ENCODE measurements around the gene INTS6. TPM values are rescaled to one million over a fixed set of nuclear protein-coding genes. Genes with fewer than 3 reads are reported as not detected.

The INTS6 gene
- total and polyA plus RNA-seq, 3 experiments from 2014 or later: 28.4 to 58.2 (median 56.6) TPM

DNA sequence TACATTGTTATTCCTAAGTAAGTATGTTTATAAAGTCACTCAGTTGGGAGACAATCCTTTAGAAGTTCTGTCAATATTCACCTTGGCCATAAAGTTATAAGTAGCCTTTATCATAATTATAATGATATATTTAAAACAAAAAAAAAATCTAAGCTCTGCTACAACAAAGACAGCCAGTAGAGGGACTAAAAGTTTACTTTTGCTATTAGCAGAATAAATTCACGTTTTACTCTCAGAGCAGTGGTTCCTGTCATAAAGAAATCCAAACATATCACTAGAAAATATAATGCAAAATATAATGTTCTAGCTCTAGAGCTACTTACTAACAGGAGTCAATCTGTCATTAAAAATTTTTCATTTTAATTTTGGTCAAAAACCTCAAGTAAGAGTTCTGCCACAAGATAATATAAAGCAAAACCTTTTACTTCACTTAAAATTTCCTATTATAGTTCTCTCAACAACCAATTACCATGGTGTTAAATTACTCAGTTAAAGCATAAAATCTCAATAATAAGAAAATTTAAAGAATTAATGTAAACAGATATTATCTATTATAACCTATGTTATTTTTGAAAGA, 17.7 kb downstream of the INTS6 start:
- Histone ChIP-seq H3K4me3 (ENCODE audit: low read length) (no peak overlapping the region), H3K9me3 (ENCODE audit: low read length) (no peaks in the 10 kb centered on the region), H3K27ac (ENCODE audit: low read depth, low read length) (no peak overlapping the region), H3K36me3 (ENCODE audit: insufficient read depth, low read length) (no peaks in the 10 kb centered on the region), H3K4me1 (ENCODE audit: insufficient read depth, low read length) (peaks cover 5% of the 10 kb centered on the region), H3K27me3 (ENCODE audit: insufficient read depth, low read length, poor library complexity, severe bottlenecking) (no peaks in the 10 kb centered on the region)
- Mint-ChIP-seq H3K4me3 (no peak overlapping the region), H3K27ac (peak overlapping the region in 1 of 8 donors; percentile 19), H3K9me3 (no peaks in the 10 kb centered on the region), H3K27me3 (no peaks in the 10 kb centered on the region), H3K4me1 (peaks cover 17 to 43% (median 27%) of the 10 kb centered on the region in 3 donors), H3K36me3 (peaks cover 0 to 18% (median 5%) of the 10 kb centered on the region in 3 donors)
- DNase-seq: peak in 2 of 5 donors; percentile 24 to 37
- ChIA-PET POLR2A (interaction anchor here (1.3 kb wide), 1 partner anchor 18 kb away, joined by 11 read pairs; the partner anchor contains the start of gene INTS6), CTCF (interaction anchor here (0.9 to 3.0 kb wide), 7 partner anchors 9 to 397 kb away, joined by 3 to 19 read pairs (median 3); no protein-coding TSS in a partner anchor)

DNA sequence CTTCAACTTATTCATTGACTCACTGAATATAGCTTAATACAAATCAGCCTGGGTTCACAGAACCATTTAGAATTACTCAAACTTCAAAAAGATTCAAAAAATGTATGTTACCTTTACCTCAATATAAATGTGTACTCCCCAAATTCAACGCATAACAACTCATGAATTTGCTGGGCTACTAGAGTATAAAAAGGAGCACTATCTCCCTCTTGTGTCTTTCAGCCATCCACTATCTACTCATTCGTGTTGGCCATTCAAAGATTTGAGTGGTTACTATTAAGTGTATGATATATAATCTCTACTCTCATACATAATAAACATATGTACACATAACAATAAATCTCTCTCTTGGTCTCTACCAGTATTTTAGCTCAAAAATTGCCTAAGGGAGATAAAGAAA, 20.3 kb downstream of the INTS6 start:
- Histone ChIP-seq H3K4me1 (ENCODE audit: insufficient read depth, low read length) (peaks cover 9% of the 10 kb centered on the region), H3K27me3 (ENCODE audit: insufficient read depth, low read length, poor library complexity, severe bottlenecking) (no peaks in the 10 kb centered on the region), H3K4me3 (ENCODE audit: low read length) (no peak overlapping the region), H3K36me3 (ENCODE audit: insufficient read depth, low read length) (no peaks in the 10 kb centered on the region), H3K9me3 (ENCODE audit: low read length) (no peaks in the 10 kb centered on the region), H3K27ac (ENCODE audit: low read depth, low read length) (no peak overlapping the region)
- CTCF ChIA-PET: interaction anchor here (1.3 to 3.0 kb wide), 2 partner anchors 370 to 399 kb away, joined by 3 to 8 read pairs; no protein-coding TSS in a partner anchor
- Mint-ChIP-seq H3K4me1 (peaks cover 22 to 41% (median 36%) of the 10 kb centered on the region in 3 donors), H3K9me3 (no peaks in the 10 kb centered on the region), H3K27me3 (no peaks in the 10 kb centered on the region), H3K27ac (peak overlapping the region in 2 of 8 donors; percentile 6 to 36), H3K36me3 (peaks cover 0 to 32% (median 15%) of the 10 kb centered on the region in 3 donors), H3K4me3 (no peak overlapping the region)
- DNase-seq: no peak
- POLR2A ChIA-PET: interaction anchor here (0.7 to 1.0 kb wide), 2 partner anchors 12 to 21 kb away, joined by 3 to 4 read pairs; no protein-coding TSS in a partner anchor

DNA sequence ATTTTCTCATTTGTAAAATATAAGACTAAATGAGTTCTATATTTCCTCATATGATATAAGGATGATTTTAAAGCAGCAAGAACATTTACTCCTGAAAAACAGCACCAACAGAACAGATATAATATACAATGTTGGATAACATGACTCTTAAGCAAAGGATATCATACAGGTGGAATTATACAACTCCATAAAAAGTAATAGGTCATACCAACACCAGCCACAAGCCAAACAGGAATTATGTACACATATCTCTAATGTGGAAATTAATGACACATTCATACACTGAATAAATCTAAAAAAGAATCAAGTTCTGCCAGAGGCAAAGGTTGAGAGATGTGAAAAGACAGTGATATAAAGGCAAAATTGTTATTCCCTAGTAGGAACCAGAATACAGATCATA, 25.9 kb downstream of the INTS6 start:
- Histone ChIP-seq H3K27me3 (ENCODE audit: insufficient read depth, low read length, poor library complexity, severe bottlenecking) (no peaks in the 10 kb centered on the region), H3K36me3 (ENCODE audit: insufficient read depth, low read length) (no peaks in the 10 kb centered on the region), H3K4me3 (ENCODE audit: low read length) (no peak overlapping the region), H3K27ac (ENCODE audit: low read depth, low read length) (no peak overlapping the region), H3K9me3 (ENCODE audit: low read length) (no peaks in the 10 kb centered on the region), H3K4me1 (ENCODE audit: insufficient read depth, low read length) (peaks cover 36% of the 10 kb centered on the region)
- no peaks in the 10 kb centered on the region for H3K27me3 Mint-ChIP-seq
- H3K36me3 Mint-ChIP-seq: peaks cover 0 to 46% (median 19%) of the 10 kb centered on the region in 3 donors
- H3K4me1 Mint-ChIP-seq: peaks cover 62 to 84% (median 84%) of the 10 kb centered on the region in 3 donors
- H3K9me3 Mint-ChIP-seq: no peaks in the 10 kb centered on the region
- POLR2A ChIA-PET: no interaction called here
- CTCF ChIA-PET: no interaction called here
- peak overlapping the region in 1 of 7 donors; percentile 4 for H3K4me3 Mint-ChIP-seq
- DNase-seq: no peak
- H3K27ac Mint-ChIP-seq: peak overlapping the region in 2 of 8 donors; percentile 2 to 11

DNA sequence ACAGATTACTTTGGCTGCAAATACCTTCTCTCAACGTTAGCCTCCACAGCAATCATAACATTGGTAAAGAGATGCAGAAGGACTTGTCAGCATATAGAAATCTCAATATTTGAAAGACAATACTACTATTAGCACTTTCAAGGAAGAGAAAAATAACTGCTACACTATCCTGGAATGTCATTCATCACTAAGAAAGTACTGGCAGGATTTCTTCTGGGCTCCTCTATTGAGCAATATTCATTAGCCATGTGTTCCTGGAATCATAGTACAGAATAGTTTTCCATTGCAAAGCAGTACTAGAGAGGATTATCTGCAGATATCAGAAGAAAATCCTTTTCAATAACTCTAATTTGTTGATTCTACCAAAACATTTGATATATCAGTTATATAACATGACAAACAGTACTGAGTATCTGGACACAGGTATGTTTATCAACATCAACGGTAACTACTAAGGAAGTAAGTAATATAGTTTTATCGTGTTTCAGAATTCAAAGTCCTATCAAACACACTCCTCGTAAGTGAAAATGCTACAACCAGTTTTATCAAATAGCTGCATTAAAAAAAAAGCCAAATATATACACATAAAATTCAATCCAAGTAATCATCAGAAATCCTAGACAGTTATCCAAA, 27.3 kb downstream of the INTS6 start:
- POLR2A ChIA-PET: no interaction called here
- Mint-ChIP-seq H3K27me3 (no peaks in the 10 kb centered on the region), H3K4me3 (no peak overlapping the region), H3K4me1 (peaks cover 76 to 92% (median 90%) of the 10 kb centered on the region in 3 donors), H3K27ac (peak overlapping the region in 2 of 8 donors; percentile 3 to 4), H3K9me3 (no peaks in the 10 kb centered on the region), H3K36me3 (peaks cover 0 to 50% (median 19%) of the 10 kb centered on the region in 3 donors)
- Histone ChIP-seq H3K27ac (ENCODE audit: low read depth, low read length) (no peak overlapping the region), H3K4me1 (ENCODE audit: insufficient read depth, low read length) (peaks cover 50% of the 10 kb centered on the region), H3K9me3 (ENCODE audit: low read length) (no peaks in the 10 kb centered on the region), H3K27me3 (ENCODE audit: insufficient read depth, low read length, poor library complexity, severe bottlenecking) (no peaks in the 10 kb centered on the region), H3K36me3 (ENCODE audit: insufficient read depth, low read length) (no peaks in the 10 kb centered on the region), H3K4me3 (ENCODE audit: low read length) (no peak overlapping the region)
- CTCF ChIA-PET: no interaction called here
- DNase-seq: no peak

DNA sequence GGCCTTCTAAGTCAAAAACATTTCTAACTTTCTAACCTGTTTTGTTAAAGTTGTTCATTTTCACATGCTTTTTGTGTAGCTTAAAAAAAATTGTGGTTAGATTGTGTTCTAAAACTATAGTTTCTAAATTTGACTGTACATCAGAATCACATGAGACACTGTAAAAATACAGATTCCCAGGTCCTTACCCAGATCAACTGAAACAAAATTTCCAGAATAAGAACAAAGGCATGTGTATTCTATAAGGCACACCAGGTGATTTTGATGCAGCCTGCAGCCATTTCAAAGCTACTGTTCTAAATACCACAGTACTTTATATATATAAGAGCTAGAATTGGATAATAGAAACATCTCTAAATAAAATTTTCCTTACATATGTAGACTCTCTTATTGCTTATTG, 29.1 kb downstream of the INTS6 start:
- H3K4me3 ChIP-seq (ENCODE audit: low read length): no peak overlapping the region
- peak overlapping the region in 1 of 8 donors; percentile 47 for H3K27ac Mint-ChIP-seq
- peaks cover 61% of the 10 kb centered on the region for H3K4me1 ChIP-seq (ENCODE audit: insufficient read depth, low read length)
- no peak for DNase-seq
- ChIA-PET CTCF (interaction anchor here (0.9 kb wide), 1 partner anchor 374 kb away, joined by 3 read pairs; no protein-coding TSS in a partner anchor), POLR2A (no interaction called here)
- peaks cover 81 to 93% (median 92%) of the 10 kb centered on the region in 3 donors for H3K4me1 Mint-ChIP-seq
- H3K27ac ChIP-seq (ENCODE audit: low read depth, low read length): no peak overlapping the region
- H3K4me3 Mint-ChIP-seq: no peak overlapping the region
- H3K27me3 Mint-ChIP-seq: no peaks in the 10 kb centered on the region
- no peaks in the 10 kb centered on the region for H3K9me3 Mint-ChIP-seq
- peaks cover 7 to 50% (median 18%) of the 10 kb centered on the region in 3 donors for H3K36me3 Mint-ChIP-seq
- H3K9me3 ChIP-seq (ENCODE audit: low read length): no peaks in the 10 kb centered on the region
- H3K27me3 ChIP-seq (ENCODE audit: insufficient read depth, low read length, poor library complexity, severe bottlenecking): no peaks in the 10 kb centered on the region
- H3K36me3 ChIP-seq (ENCODE audit: insufficient read depth, low read length): no peaks in the 10 kb centered on the region

DNA sequence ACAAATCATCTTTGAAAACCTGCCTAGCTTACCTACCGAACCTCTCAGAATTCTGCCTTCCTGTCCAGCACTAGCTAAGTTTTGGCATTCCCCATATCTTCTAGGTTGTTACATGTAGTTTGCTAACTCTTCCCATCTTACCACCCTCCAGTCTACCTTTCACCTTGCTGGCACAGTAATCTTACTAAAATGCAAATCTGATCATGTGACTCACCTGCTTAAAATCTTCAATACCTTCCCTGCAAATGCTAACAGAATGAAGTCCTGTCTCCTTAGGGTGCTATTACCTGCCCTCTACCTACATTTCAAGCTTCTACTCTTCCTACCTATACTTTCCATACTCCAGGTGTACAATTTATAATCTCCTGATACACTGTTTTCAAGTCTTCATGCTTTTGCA, 30.4 kb downstream of the INTS6 start:
- Histone ChIP-seq H3K9me3 (ENCODE audit: low read length) (no peaks in the 10 kb centered on the region), H3K27ac (ENCODE audit: low read depth, low read length) (no peak overlapping the region), H3K36me3 (ENCODE audit: insufficient read depth, low read length) (no peaks in the 10 kb centered on the region), H3K4me3 (ENCODE audit: low read length) (no peak overlapping the region), H3K4me1 (ENCODE audit: insufficient read depth, low read length) (peaks cover 56% of the 10 kb centered on the region), H3K27me3 (ENCODE audit: insufficient read depth, low read length, poor library complexity, severe bottlenecking) (no peaks in the 10 kb centered on the region)
- ChIA-PET POLR2A (no interaction called here), CTCF (no interaction called here)
- Mint-ChIP-seq H3K27ac (peak overlapping the region in 6 of 8 donors; percentile 3 to 95 (median 66)), H3K4me3 (peak overlapping the region in 6 of 7 donors; percentile 5 to 21 (median 14)), H3K9me3 (no peaks in the 10 kb centered on the region), H3K4me1 (peaks cover 78 to 90% (median 87%) of the 10 kb centered on the region in 3 donors), H3K27me3 (no peaks in the 10 kb centered on the region), H3K36me3 (peaks cover 7 to 48% (median 15%) of the 10 kb centered on the region in 3 donors)
- DNase-seq: no peak

DNA sequence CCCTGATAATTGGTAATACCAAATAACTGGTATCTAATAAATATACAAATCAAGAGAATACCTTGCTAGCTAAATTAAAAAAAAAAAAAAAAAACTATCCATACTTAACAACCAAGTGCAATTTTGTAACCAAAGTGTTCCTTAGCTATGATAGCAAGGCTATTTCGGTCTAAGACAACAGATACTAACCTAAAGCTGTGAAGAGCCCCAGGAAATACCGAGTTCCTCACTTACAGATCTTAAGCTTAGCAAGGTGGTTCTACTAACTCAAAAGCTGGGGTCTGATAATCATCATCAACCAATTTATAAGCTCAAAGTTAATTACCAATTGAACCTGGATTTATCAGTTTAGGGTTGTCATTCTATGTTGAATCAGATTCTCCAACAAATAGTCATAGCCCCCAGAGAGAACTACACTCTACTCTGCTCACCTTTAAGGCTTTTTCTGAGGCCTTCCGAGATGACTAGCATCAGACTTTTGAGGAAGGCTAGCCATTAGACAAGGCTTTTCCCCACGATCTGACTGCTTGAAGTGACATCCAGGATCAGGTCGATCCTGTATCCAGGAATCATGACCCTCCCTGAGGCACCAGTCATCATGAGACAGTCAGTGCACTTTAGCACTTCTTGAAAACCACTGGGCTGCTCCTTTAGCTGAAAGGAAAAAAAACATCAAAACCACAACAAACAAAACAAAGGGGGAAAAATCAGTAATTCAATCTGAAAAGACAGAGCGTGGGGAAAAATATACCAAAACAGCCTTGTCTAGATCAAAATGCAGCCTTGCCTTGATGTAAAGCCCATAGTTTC, 31.9 kb downstream of the INTS6 start:
- H3K27me3 Mint-ChIP-seq: no peaks in the 10 kb centered on the region
- ChIA-PET POLR2A (interaction anchor here (0.5 to 1.6 kb wide), 3 partner anchors 12 to 32 kb away, joined by 4 to 8 read pairs (median 6); partner anchors contain the start of gene INTS6), CTCF (no interaction called here)
- Histone ChIP-seq H3K36me3 (ENCODE audit: insufficient read depth, low read length) (no peaks in the 10 kb centered on the region), H3K4me3 (ENCODE audit: low read length) (peak overlapping the region; percentile 7), H3K27me3 (ENCODE audit: insufficient read depth, low read length, poor library complexity, severe bottlenecking) (no peaks in the 10 kb centered on the region), H3K27ac (ENCODE audit: low read depth, low read length) (no peak overlapping the region), H3K4me1 (ENCODE audit: insufficient read depth, low read length) (peaks cover 45% of the 10 kb centered on the region), H3K9me3 (ENCODE audit: low read length) (no peaks in the 10 kb centered on the region)
- DNase-seq: no peak
- peak overlapping the region; percentile 21 to 85 (median 66) for H3K27ac Mint-ChIP-seq
- peak overlapping the region in 6 of 7 donors; percentile 40 to 73 (median 56) for H3K4me3 Mint-ChIP-seq
- peaks cover 19 to 49% (median 25%) of the 10 kb centered on the region in 3 donors for H3K36me3 Mint-ChIP-seq
- H3K9me3 Mint-ChIP-seq: peaks cover 0 to 4% (median 0%) of the 10 kb centered on the region in 5 donors
- H3K4me1 Mint-ChIP-seq: peaks cover 62 to 86% (median 84%) of the 10 kb centered on the region in 3 donors
